ENCODE results near the gene VAV1. TPM values are rescaled to one million over a fixed set of nuclear protein-coding genes. Genes with fewer than 3 reads are reported as not detected.
A peak's percentile ranks its signal among the peaks of the same experiment; 100 is the strongest.

VAV1 gene
- total RNA-seq, 5 donors from 2014 or later (not counting 1 experiment from before 2014, with no cell fraction given) = 82.5 to 114 (median 92.2) TPM

DNA sequence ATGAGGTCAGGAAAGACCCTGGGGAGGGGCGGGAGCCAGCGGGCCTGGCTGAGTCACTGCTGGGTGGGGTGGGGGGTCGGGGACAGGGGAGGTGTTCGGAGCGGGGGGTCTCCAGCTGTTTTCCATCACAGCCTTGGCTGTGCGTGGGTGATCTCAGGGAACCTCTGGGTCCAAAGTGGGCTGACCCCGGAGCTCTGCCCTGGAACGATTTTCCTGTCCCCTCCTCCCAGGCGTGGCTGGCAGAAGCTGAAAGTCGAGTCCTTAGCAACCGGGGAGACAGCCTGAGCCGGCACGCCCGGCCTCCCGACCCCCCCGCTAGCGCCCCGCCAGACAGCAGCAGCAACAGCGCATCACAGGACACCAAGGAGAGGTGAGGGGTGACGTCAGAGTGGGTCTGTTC, 22.4 kb upstream of the VAV1 start:
- Mint-ChIP-seq H3K4me3 (no peak overlapping the region), H3K27me3 (no peaks in the 10 kb centered on the region), H3K36me3 (peaks cover 41% of the 10 kb centered on the region), H3K4me1 (peaks cover 6 to 12% (median 11%) of the 10 kb centered on the region in 3 donors), H3K27ac (no peak overlapping the region), H3K9me3 (no peaks in the 10 kb centered on the region)
- Histone ChIP-seq H3K4me1 (ENCODE audit: control insufficient read depth in 1 of 2, extremely low read depth in 1 of 2, insufficient read depth in 2 of 2, low read length in 2 of 2) (peaks cover 0 to 16% of the 10 kb centered on the region in 2 experiments), H3K4me3 (ENCODE audit: control insufficient read depth in 1 of 2, extremely low read depth in 1 of 2, low read length in 1 of 2) (no peak overlapping the region), H3K27ac (ENCODE audit: low read length) (no peak overlapping the region), H3K36me3 (ENCODE audit: control insufficient read depth in 2 of 2, extremely low read depth in 1 of 2, insufficient read depth in 1 of 2, low read length in 1 of 2) (peaks cover 27 to 59% of the 10 kb centered on the region in 2 donors), H3K9me3 (no peaks in the 10 kb centered on the region), H3K27me3 (replicated peaks in 1 of 2; ENCODE audit: control insufficient read depth in 2 of 2, extremely low read depth in 1 of 2, insufficient read depth in 2 of 2, low read length in 1 of 2) (no peaks in the 10 kb centered on the region)
- ATAC-seq (replicated peaks in 1 of 4) (no peak), DNase-seq (no peak)
- POLR2A ChIA-PET = no interaction called here
- WGBS (ENCODE audit: insufficient coverage) = 97% methylated on average over 7 of the region's 20 CpGs
- CTCF ChIA-PET = no interaction called here

DNA sequence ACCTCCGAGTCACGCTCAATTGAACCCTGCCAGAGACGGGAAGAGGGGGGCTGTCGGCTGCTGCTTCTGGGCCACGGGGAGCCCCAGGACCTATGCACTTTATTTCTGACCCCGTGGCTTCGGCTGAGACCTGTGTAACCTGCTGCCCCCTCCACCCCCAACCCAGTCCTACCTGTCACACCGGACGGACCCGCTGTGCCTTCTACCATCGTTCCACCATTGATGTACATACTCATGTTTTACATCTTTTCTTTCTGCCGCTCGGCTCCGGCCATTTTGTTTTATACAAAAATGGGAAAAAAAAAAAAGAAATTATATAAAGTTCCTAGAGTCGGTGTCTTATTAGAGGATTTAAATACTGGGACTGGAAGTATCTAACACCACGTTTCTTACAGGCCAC, 21.3 kb upstream of the VAV1 start:
- WGBS (ENCODE audit: insufficient coverage) = 100% methylated on average over 4 of the region's 16 CpGs
- ChIA-PET CTCF (no interaction called here), POLR2A (interaction anchor here in 1 of 2 donors (0.6 kb wide), 2 partner anchors 32 to 589 kb away, joined by 3 read pairs; no protein-coding TSS in a partner anchor)
- no peak overlapping the region for H3K4me3 Mint-ChIP-seq
- H3K27me3 Mint-ChIP-seq = no peaks in the 10 kb centered on the region
- DNase-seq = no peak
- H3K4me1 Mint-ChIP-seq = peaks cover 6 to 12% (median 11%) of the 10 kb centered on the region in 3 donors
- H3K4me3 ChIP-seq (ENCODE audit: control insufficient read depth in 1 of 2, extremely low read depth in 1 of 2, low read length in 1 of 2) = no peak overlapping the region
- peak overlapping the region in 1 of 2 donors; percentile 4 for H3K27ac Mint-ChIP-seq
- H3K27ac ChIP-seq (ENCODE audit: low read length) = no peak overlapping the region
- peaks cover 0 to 16% of the 10 kb centered on the region in 2 experiments for H3K4me1 ChIP-seq (ENCODE audit: control insufficient read depth in 1 of 2, extremely low read depth in 1 of 2, insufficient read depth in 2 of 2, low read length in 2 of 2)
- H3K36me3 ChIP-seq (ENCODE audit: control insufficient read depth in 2 of 2, extremely low read depth in 1 of 2, insufficient read depth in 1 of 2, low read length in 1 of 2) = peaks cover 24 to 61% of the 10 kb centered on the region in 2 donors
- H3K9me3 Mint-ChIP-seq = no peaks in the 10 kb centered on the region
- no peaks in the 10 kb centered on the region for H3K9me3 ChIP-seq
- H3K36me3 Mint-ChIP-seq = peaks cover 34% of the 10 kb centered on the region
- H3K27me3 ChIP-seq (replicated peaks in 1 of 2; ENCODE audit: control insufficient read depth in 2 of 2, extremely low read depth in 1 of 2, insufficient read depth in 2 of 2, low read length in 1 of 2) = no peaks in the 10 kb centered on the region
- ATAC-seq (replicated peaks in 1 of 4) = no peak

DNA sequence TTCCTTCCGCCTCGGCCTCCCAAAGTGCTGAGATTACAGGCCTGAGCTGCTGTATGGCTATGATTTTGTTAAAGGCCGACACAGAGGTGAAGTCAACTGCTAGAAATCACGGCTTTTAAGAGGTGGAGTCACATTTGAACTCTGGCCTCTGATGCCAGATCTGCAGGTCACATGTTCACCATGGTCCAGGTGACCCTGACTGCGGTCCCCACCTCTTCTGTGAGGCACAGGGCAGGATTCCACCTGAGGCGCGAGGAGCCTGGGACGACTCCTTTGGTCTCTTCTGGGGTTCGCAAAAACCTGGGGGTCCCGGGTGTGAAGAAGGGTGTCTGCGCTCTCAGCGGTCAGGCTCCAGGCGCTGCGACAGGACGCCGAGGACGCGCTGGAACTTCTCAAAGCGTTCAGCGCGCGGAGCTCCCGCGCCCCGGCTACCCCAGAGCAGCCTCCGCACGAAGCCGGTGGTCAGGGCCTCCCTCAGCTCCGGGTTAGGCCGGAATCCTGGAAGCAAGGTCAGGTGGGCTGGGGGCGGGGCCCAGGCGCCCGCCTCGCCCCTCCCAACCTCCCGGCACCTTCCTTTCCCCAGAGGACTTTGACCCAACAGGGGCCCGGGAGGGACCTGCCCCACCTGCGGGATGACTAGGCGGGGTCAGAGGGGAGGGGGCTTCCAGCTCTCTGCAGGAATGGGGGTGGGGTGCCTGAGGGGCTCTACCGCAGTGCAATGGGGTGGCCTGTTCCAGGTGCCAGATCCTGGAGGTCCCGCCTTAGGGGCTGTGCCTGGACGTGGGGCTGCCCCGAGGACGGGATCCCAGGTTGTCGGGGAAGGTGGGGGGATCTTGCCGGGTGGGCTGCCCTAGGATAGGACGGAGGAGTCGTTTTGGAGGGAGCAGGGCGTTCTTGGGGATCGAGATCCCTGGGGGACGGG, 20.0 kb upstream of the VAV1 start:
- H3K36me3 ChIP-seq (ENCODE audit: control insufficient read depth in 2 of 2, extremely low read depth in 1 of 2, insufficient read depth in 1 of 2, low read length in 1 of 2) = peaks cover 21 to 57% of the 10 kb centered on the region in 2 donors
- peaks cover 26% of the 10 kb centered on the region for H3K36me3 Mint-ChIP-seq
- POLR2A ChIA-PET = no interaction called here

GRCh38 chr19:6753178-6754031, 19.1 kb upstream of the VAV1 start:
- peaks cover 0 to 16% of the 10 kb centered on the region in 2 experiments for H3K4me1 ChIP-seq (ENCODE audit: control insufficient read depth in 1 of 2, extremely low read depth in 1 of 2, insufficient read depth in 2 of 2, low read length in 2 of 2)
- peak overlapping the region; percentile 25 to 40 for H3K4me3 ChIP-seq (ENCODE audit: control insufficient read depth in 1 of 2, extremely low read depth in 1 of 2, low read length in 1 of 2)
- DNase-seq (peak; percentile 50 to 85 (median 67)), ATAC-seq (replicated peaks in 1 of 4) (peak; percentile 85 to 89 (median 88))
- H3K27ac ChIP-seq (ENCODE audit: low read length) = peak overlapping the region; percentile 29
- Mint-ChIP-seq H3K4me1 (peaks cover 9 to 14% (median 12%) of the 10 kb centered on the region in 3 donors), H3K27ac (peak overlapping the region; percentile 76 to 84), H3K36me3 (peaks cover 23% of the 10 kb centered on the region), H3K4me3 (peak overlapping the region; percentile 64 to 83 (median 66)), H3K27me3 (no peaks in the 10 kb centered on the region), H3K9me3 (no peaks in the 10 kb centered on the region)
- H3K27me3 ChIP-seq (replicated peaks in 1 of 2; ENCODE audit: control insufficient read depth in 2 of 2, extremely low read depth in 1 of 2, insufficient read depth in 2 of 2, low read length in 1 of 2) = no peaks in the 10 kb centered on the region
- CTCF ChIA-PET = interaction anchor here (0.7 to 1.0 kb wide), 2 partner anchors 60 to 236 kb away, joined by 3 to 4 read pairs; no protein-coding TSS in a partner anchor
- H3K9me3 ChIP-seq = no peaks in the 10 kb centered on the region
- 40% methylated on average over 45 of the region's 50 CpGs for WGBS (ENCODE audit: insufficient coverage)
- H3K36me3 ChIP-seq (ENCODE audit: control insufficient read depth in 2 of 2, extremely low read depth in 1 of 2, insufficient read depth in 1 of 2, low read length in 1 of 2) = peaks cover 21 to 59% of the 10 kb centered on the region in 2 donors
- POLR2A ChIA-PET = no interaction called here

More for the DNA sequence above, 20.0 kb upstream of the VAV1 start:
- Histone ChIP-seq H3K27ac (ENCODE audit: low read length) (no peak overlapping the region), H3K9me3 (no peaks in the 10 kb centered on the region), H3K4me1 (ENCODE audit: control insufficient read depth in 1 of 2, extremely low read depth in 1 of 2, insufficient read depth in 2 of 2, low read length in 2 of 2) (peaks cover 0 to 16% of the 10 kb centered on the region in 2 experiments), H3K27me3 (replicated peaks in 1 of 2; ENCODE audit: control insufficient read depth in 2 of 2, extremely low read depth in 1 of 2, insufficient read depth in 2 of 2, low read length in 1 of 2) (no peaks in the 10 kb centered on the region), H3K4me3 (ENCODE audit: control insufficient read depth in 1 of 2, extremely low read depth in 1 of 2, low read length in 1 of 2) (no peak overlapping the region)
- peak overlapping the region in 1 of 2 donors; percentile 76 for H3K27ac Mint-ChIP-seq
- 93% methylated on average over 38 of the region's 50 CpGs for WGBS (ENCODE audit: insufficient coverage)
- ATAC-seq (replicated peaks in 1 of 4) (no peak), DNase-seq (no peak)
- H3K27me3 Mint-ChIP-seq = no peaks in the 10 kb centered on the region
- peaks cover 8 to 12% (median 11%) of the 10 kb centered on the region in 3 donors for H3K4me1 Mint-ChIP-seq
- peak overlapping the region in 2 of 3 donors; percentile 64 to 83 for H3K4me3 Mint-ChIP-seq
- no peaks in the 10 kb centered on the region for H3K9me3 Mint-ChIP-seq
- CTCF ChIA-PET = interaction anchor here (0.7 to 1.0 kb wide), 2 partner anchors 61 to 236 kb away, joined by 3 to 4 read pairs; no protein-coding TSS in a partner anchor

GRCh38 chr19:6754136-6754535, 18.4 kb upstream of the VAV1 start:
- 98% methylated on average over 7 of the region's 22 CpGs for WGBS (ENCODE audit: insufficient coverage)
- no peak overlapping the region for H3K27ac ChIP-seq (ENCODE audit: low read length)
- CTCF ChIA-PET = interaction anchor here in 1 of 2 donors (0.6 kb wide), 1 partner anchor 124 kb away, joined by 3 read pairs; no protein-coding TSS in a partner anchor
- DNase-seq (no peak), ATAC-seq (replicated peaks in 1 of 4) (no peak)
- peaks cover 0 to 16% of the 10 kb centered on the region in 2 experiments for H3K4me1 ChIP-seq (ENCODE audit: control insufficient read depth in 1 of 2, extremely low read depth in 1 of 2, insufficient read depth in 2 of 2, low read length in 2 of 2)
- Mint-ChIP-seq H3K4me3 (no peak overlapping the region), H3K27me3 (no peaks in the 10 kb centered on the region), H3K27ac (peak overlapping the region in 1 of 2 donors; percentile 76), H3K36me3 (peaks cover 24% of the 10 kb centered on the region), H3K4me1 (peaks cover 9 to 17% (median 12%) of the 10 kb centered on the region in 3 donors), H3K9me3 (no peaks in the 10 kb centered on the region)
- no peaks in the 10 kb centered on the region for H3K27me3 ChIP-seq (replicated peaks in 1 of 2; ENCODE audit: control insufficient read depth in 2 of 2, extremely low read depth in 1 of 2, insufficient read depth in 2 of 2, low read length in 1 of 2)
- H3K36me3 ChIP-seq (ENCODE audit: control insufficient read depth in 2 of 2, extremely low read depth in 1 of 2, insufficient read depth in 1 of 2, low read length in 1 of 2) = peaks cover 21 to 56% of the 10 kb centered on the region in 2 donors
- POLR2A ChIA-PET = no interaction called here
- H3K9me3 ChIP-seq = no peaks in the 10 kb centered on the region
- H3K4me3 ChIP-seq (ENCODE audit: control insufficient read depth in 1 of 2, extremely low read depth in 1 of 2, low read length in 1 of 2) = no peak overlapping the region
